HFF-Myc (cell line): ENCODE measurements around the gene DCLK3.
A peak's percentile ranks its signal among the peaks of the same experiment; 100 is the strongest.

Experiments used
- DNase-seq: peaks from one replicate; pipeline ENCODE4 v3.0.0-alpha.2; 2011; ENCODE audit warnings: low read depth; ENCODE audit errors: extremely low read depth
- H3K4me3 ChIP-seq: replicated peaks from 2 replicates; pipeline ENCODE4 v1.5.1; 2011; ENCODE audit warnings: low read depth, mild to moderate bottlenecking, control low read depth, low read length
- CTCF ChIP-seq: IDR thresholded peaks from 2 replicates; pipeline ENCODE4 v1.5.1; 2012; ENCODE audit warnings: mild to moderate bottlenecking, low read depth, low read length, control low read depth; ENCODE audit errors: missing control alignments

The DCLK3 gene

GRCh38 chr3:36751326-36751725 lies 13.0 kb downstream of the DCLK3 start:
- no peak for TF ChIP-seq CTCF
- DNase-seq: no peak
- no peak overlapping the region for H3K4me3 ChIP-seq

- no peak for TF ChIP-seq CTCF
- DNase-seq: no peak
- no peak overlapping the region for H3K4me3 ChIP-seq
Observed at GRCh38 chr3:36750737-36751136, 13.6 kb downstream of the DCLK3 start.

GRCh38 chr3:36744763-36745162 lies 19.6 kb downstream of the DCLK3 start:
- DNase-seq: no peak
- no peak overlapping the region for H3K4me3 ChIP-seq
- no peak for TF ChIP-seq CTCF

- H3K4me3 ChIP-seq: no peak overlapping the region
- no peak for DNase-seq
- TF ChIP-seq CTCF: no peak
Observed at GRCh38 chr3:36743826-36744225, 20.5 kb downstream of the DCLK3 start.

DNA sequence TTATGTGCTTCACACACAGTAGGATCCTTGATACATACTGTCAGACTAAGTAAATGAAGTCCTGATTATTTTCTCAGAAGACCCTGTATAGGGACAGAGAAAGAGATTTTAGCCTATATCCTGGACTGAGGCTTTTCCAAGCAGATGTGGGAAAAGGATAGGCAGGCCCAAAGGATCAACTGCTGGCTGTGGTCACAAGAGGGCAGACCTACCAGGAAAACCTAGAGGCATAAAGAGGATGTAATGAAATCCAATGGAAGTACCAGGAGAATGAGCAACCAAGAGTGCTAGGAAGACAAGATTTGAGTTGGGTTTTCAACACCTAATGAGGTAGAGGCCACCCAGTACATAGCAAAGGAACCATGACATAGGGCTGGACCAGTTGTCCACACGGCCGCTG lies 23.1 kb downstream of the DCLK3 start:
- TF ChIP-seq CTCF: peak; percentile 17
- no peak overlapping the region for H3K4me3 ChIP-seq
- no peak for DNase-seq

DNA sequence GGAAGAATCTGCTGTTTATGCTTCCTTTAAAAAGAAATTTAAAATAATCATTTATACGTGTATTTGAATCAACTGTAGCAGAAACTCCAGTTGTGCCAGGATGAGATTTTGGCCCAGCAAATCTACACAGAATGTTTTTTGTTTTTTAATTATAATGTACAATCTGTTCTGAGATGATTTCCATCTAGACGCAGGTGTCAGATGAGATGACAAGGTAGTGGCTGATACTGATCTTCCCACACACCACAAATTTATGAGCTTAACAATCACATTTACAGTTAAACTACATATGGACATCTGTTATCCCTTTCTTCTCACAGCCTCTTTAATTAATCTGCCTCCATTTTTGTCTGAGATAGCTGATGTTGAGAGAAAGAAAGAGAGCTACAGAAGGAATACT lies 23.6 kb downstream of the DCLK3 start:
- H3K4me3 ChIP-seq: no peak overlapping the region
- no peak for TF ChIP-seq CTCF
- DNase-seq: no peak

GRCh38 chr3:36738702-36739101 lies 25.7 kb downstream of the DCLK3 start:
- TF ChIP-seq CTCF: no peak
- no peak for DNase-seq
- H3K4me3 ChIP-seq: no peak overlapping the region
